Osteoblast (primary cell): ENCODE results near the gene PHOSPHO2. TPM values are rescaled to one million over a fixed set of nuclear protein-coding genes. Genes with fewer than 3 reads are reported as not detected.
"Not testable (repeated sequence)": the region's sequence is repeated elsewhere in the genome, so short reads cannot be mapped to it uniquely, and the experiment has no call there.

Source experiments
- DNase-seq: peaks from one replicate; pipeline ENCODE4 v3.0.0; 2011; ENCODE audit warnings: low spot score, mixed read lengths; ENCODE audit not compliant: insufficient read length; ENCODE audit errors: missing footprints
- H2AFZ ChIP-seq: 2 replicates; pipeline ENCODE4 v1.6.0; 2011; ENCODE audit warnings: mild to moderate bottlenecking, low read length
- H3K27ac ChIP-seq: 2 replicates; pipeline ENCODE4 v1.5.1; 2011; ENCODE audit warnings: mild to moderate bottlenecking, low read depth, low read length, moderate library complexity
- H3K27me3 ChIP-seq: 2 replicates; pipeline ENCODE4 v1.6.0; 2012; ENCODE audit warnings: mild to moderate bottlenecking, control low read depth, inconsistent platforms, low read length, moderate library complexity; ENCODE audit not compliant: insufficient read depth
- H3K36me3 ChIP-seq: 2 replicates; pipeline ENCODE4 v1.5.1; 2011; ENCODE audit warnings: mild to moderate bottlenecking, low read length, control low read depth, moderate library complexity; ENCODE audit not compliant: insufficient read depth
- H3K4me1 ChIP-seq: 2 replicates; pipeline ENCODE4 v1.5.1; 2011; ENCODE audit warnings: mild to moderate bottlenecking, low read length, control low read depth, moderate library complexity; ENCODE audit not compliant: insufficient read depth
- H3K4me2 ChIP-seq: 2 replicates; pipeline ENCODE4 v1.6.0; 2011; ENCODE audit warnings: mild to moderate bottlenecking, low read length; ENCODE audit not compliant: insufficient read depth
- H3K4me3 ChIP-seq: fragments of 200-600 bp; sonication (generic); 3 replicates; pipeline ENCODE4 v1.5.1; 2012; ENCODE audit warnings: mild to moderate bottlenecking, low read length, inconsistent platforms; ENCODE audit not compliant: insufficient read depth
- H3K79me2 ChIP-seq: 2 replicates; pipeline ENCODE4 v1.6.0; 2012; ENCODE audit warnings: mild to moderate bottlenecking, low read length, control low read depth, inconsistent platforms; ENCODE audit not compliant: insufficient read depth
- H3K9me3 ChIP-seq: 2 replicates; pipeline ENCODE4 v1.5.1; 2011; ENCODE audit warnings: low read depth, low read length, control low read depth
- H4K20me1 ChIP-seq: 2 replicates; pipeline ENCODE4 v1.6.0; 2012; ENCODE audit warnings: mild to moderate bottlenecking, low read length, control low read depth; ENCODE audit not compliant: insufficient read depth
- total RNA-seq: library from RNA; depleted of rRNA; stranded (reverse); fragments of >200 nt; gene quantifications from 2 replicates; pipeline ENCODE4 v1.2.3, GENCODE V29; 2012
- TF ChIP-seq, protein P1 (sequence below): IDR thresholded peaks from 2 replicates; pipeline ENCODE4 v1.5.1; 2011; ENCODE audit warnings: mild to moderate bottlenecking, low read depth, low read length, moderate library complexity; ENCODE audit errors: extremely low read depth

The PHOSPHO2 gene
- total RNA-seq, 1 donor, result 3.6 TPM

DNA sequence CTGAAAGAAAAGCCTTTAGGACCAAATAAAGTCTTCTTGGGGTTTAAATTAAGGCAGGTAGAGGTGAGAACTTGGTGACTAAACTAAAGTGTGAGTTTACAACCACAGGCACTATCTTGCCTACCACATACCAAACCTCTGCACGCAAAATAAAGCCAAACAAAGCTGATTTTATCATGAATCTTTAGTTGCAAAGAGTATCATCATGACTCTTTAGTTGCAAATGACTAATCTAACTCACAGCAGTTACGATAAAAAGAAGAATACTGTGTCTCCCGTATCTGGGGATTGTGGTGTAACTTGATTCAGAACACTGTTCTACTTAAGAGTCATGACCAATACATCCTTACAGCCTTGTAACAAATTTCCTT, 11.2 kb upstream of the PHOSPHO2 start:
- no peaks in the 10 kb centered on the region for H3K79me2 ChIP-seq
- H2AFZ ChIP-seq, result no peak overlapping the region
- TF ChIP-seq, protein P1, sequence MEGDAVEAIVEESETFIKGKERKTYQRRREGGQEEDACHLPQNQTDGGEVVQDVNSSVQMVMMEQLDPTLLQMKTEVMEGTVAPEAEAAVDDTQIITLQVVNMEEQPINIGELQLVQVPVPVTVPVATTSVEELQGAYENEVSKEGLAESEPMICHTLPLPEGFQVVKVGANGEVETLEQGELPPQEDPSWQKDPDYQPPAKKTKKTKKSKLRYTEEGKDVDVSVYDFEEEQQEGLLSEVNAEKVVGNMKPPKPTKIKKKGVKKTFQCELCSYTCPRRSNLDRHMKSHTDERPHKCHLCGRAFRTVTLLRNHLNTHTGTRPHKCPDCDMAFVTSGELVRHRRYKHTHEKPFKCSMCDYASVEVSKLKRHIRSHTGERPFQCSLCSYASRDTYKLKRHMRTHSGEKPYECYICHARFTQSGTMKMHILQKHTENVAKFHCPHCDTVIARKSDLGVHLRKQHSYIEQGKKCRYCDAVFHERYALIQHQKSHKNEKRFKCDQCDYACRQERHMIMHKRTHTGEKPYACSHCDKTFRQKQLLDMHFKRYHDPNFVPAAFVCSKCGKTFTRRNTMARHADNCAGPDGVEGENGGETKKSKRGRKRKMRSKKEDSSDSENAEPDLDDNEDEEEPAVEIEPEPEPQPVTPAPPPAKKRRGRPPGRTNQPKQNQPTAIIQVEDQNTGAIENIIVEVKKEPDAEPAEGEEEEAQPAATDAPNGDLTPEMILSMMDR, result no peak
- no peaks in the 10 kb centered on the region for H4K20me1 ChIP-seq
- no peak overlapping the region for H3K4me3 ChIP-seq
- H3K27me3 ChIP-seq, result peaks cover 5% of the 10 kb centered on the region
- H3K27ac ChIP-seq, result no peak overlapping the region
- H3K36me3 ChIP-seq, result no peaks in the 10 kb centered on the region
- no peak for DNase-seq
- no peaks in the 10 kb centered on the region for H3K9me3 ChIP-seq
- H3K4me1 ChIP-seq, result no peaks in the 10 kb centered on the region
- no peak overlapping the region for H3K4me2 ChIP-seq

DNA sequence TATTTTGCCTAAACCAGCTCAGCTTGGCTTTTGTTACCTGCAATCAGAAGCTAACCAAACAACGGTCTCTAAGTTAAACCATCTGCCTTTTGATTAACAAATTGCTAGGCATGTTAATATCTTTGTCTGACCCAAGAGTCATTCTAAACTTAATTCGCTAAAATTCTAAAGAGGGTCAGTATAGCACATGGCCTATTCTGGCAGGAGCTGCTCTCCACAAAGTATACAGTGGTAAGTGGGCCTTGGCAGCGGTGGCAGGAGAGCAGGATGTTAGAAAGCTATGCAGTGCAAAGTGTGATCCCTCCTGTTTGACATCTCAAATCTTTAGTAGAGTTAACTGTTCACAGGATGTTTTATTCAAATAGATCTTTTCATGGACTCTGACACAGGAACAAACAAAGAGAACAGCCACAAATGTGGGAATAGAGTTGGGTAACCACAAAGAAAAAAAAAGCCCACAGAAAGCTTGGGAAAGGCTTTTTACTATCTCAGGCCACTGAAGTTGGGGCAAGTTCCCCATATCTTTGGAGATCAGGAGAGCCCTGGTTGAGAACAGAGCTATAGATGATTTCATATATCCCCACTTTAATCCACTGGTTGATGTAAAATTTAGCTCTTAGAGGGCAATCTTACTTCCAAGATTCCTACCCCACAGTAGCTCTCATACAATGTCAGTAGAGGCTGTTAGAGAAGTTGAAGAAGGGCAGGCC, 10.7 kb upstream of the PHOSPHO2 start:
- H3K36me3 ChIP-seq, result no peaks in the 10 kb centered on the region
- H2AFZ ChIP-seq, result no peak overlapping the region
- H3K27me3 ChIP-seq, result peaks cover 5% of the 10 kb centered on the region
- no peaks in the 10 kb centered on the region for H3K9me3 ChIP-seq
- no peaks in the 10 kb centered on the region for H4K20me1 ChIP-seq
- H3K4me3 ChIP-seq, result no peak overlapping the region
- TF ChIP-seq, protein P1, result no peak
- H3K79me2 ChIP-seq, result no peaks in the 10 kb centered on the region
- no peak overlapping the region for H3K27ac ChIP-seq
- H3K4me1 ChIP-seq, result no peaks in the 10 kb centered on the region
- DNase-seq, result no peak
- H3K4me2 ChIP-seq, result no peak overlapping the region

DNA sequence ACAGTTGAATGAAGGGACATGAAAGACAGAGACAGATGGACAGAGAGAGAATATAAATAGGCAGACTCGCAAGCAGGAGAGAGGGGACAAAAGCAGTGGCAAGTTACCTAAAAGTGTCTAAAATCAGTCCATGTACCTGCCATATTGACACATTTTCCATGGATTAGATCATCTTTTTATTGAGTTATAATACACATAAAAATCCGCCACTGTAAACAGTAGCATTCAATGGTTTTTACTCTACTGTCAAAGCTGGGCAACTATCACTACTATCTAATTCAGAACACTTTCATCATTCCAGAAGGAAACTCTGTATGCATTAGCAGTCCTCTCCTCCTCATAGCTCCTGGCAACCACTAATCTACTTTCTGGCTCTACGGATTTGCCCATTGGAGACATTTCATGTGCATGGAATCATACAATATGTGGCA, 10.1 kb upstream of the PHOSPHO2 start:
- DNase-seq, result no peak
- H3K9me3 ChIP-seq, result no peaks in the 10 kb centered on the region
- H3K4me1 ChIP-seq, result no peaks in the 10 kb centered on the region
- no peaks in the 10 kb centered on the region for H4K20me1 ChIP-seq
- no peak overlapping the region for H3K27ac ChIP-seq
- H3K27me3 ChIP-seq, result peaks cover 5% of the 10 kb centered on the region
- no peak overlapping the region for H3K4me3 ChIP-seq
- H3K4me2 ChIP-seq, result no peak overlapping the region
- H3K79me2 ChIP-seq, result no peaks in the 10 kb centered on the region
- H3K36me3 ChIP-seq, result no peaks in the 10 kb centered on the region
- H2AFZ ChIP-seq, result no peak overlapping the region
- TF ChIP-seq, protein P1, result no peak

DNA sequence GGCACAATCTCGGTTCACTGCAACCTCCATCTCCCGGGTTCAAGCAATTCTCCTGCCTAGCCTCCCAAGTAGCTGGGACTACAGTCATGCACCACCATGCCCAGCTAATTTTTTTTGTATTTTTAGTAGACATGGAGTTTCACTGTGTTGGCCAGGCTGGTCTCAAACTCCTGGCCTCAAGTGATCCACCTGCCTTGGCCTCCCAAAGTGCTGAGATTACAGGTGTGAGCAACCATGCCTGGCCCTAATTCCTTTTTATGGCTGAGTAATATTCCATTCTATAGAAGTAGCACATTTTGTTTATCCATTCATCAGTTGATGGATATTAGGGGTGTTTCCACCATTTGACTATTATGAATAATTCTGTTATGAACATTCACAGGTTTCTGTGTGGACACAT, 9.6 kb upstream of the PHOSPHO2 start:
- H4K20me1 ChIP-seq, H3K4me3 ChIP-seq, H3K36me3 ChIP-seq: not testable (repeated sequence)

DNA sequence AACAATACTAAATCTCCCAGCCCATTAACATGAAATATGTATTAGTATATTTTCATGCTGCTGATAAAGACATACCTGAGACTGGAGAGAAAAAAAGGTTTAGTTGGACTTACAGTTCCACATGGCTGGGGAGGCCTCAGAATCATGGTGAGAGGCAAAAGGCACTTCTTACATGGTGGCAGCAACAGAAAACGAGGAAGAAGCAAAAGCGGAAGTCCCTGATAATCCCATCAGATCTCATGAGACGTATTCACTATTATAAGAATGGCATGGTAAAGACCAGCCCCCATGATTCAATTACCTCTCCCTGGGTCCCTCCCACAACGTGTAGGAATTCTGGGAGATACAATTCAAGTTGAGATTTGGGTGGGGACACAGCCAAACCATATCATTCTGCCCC, 7.4 kb upstream of the PHOSPHO2 start:
- not testable (repeated sequence) for H3K9me3 ChIP-seq, H3K79me2 ChIP-seq, H3K4me1 ChIP-seq, H3K4me2 ChIP-seq, H3K4me3 ChIP-seq, H2AFZ ChIP-seq, H4K20me1 ChIP-seq, H3K36me3 ChIP-seq, DNase-seq, H3K27me3 ChIP-seq, H3K27ac ChIP-seq

More for the DNA sequence above, 9.6 kb upstream of the PHOSPHO2 start:
- DNase-seq, H3K27me3 ChIP-seq, H3K27ac ChIP-seq, H3K9me3 ChIP-seq, H3K79me2 ChIP-seq, H2AFZ ChIP-seq, H3K4me2 ChIP-seq, H3K4me1 ChIP-seq: not testable (repeated sequence)

DNA sequence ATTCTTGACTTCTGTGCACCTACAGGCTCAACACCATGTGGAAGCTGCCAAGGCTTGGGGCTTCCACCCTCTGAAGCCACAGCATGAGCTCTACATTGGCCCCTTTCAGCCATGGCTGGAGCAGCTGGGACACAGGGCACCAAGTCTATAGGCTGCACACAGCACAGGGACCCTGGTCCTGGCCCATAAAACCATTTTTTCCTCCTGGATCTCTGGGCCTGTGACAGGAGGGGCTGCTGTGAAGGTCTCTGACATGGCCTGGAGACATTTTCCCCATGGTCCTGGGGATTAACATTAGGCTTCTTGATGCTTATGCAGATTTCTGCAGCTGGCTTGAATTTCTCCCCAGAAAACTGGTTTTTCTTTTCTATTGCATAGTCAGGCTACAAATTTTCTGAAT, 6.3 kb upstream of the PHOSPHO2 start:
- not testable (repeated sequence) for H3K9me3 ChIP-seq, DNase-seq, H3K4me1 ChIP-seq, H3K36me3 ChIP-seq, H3K4me3 ChIP-seq, H3K27ac ChIP-seq, H3K4me2 ChIP-seq, H2AFZ ChIP-seq, H3K27me3 ChIP-seq, H3K79me2 ChIP-seq, H4K20me1 ChIP-seq
